Measurements from ENCODE around the gene FKBP15.

DNA sequence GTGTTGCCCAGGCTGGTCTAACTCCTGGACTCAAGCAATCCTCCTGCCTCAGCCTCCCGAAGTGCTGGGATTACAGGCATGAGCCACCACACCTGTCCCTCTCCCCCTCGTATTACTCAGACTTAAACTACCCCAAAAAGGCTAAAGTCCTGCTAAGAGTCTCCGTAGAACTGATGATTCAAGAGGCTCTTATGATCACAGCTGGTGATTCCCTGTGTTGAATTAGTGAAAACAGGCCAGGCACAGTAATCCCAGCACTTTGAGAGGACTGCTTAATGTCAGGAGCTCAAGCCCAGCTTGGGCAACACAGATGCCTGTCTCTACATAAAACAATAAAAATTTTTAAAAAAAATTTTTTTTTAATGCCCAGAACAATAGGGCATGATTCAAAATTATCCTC is 45.1 kb upstream of the FKBP15 start:
- no peak for TF ChIP-seq POLR2A (IDR thresholded peaks at IDR 0.05)
- TF ChIP-seq, protein P1, sequence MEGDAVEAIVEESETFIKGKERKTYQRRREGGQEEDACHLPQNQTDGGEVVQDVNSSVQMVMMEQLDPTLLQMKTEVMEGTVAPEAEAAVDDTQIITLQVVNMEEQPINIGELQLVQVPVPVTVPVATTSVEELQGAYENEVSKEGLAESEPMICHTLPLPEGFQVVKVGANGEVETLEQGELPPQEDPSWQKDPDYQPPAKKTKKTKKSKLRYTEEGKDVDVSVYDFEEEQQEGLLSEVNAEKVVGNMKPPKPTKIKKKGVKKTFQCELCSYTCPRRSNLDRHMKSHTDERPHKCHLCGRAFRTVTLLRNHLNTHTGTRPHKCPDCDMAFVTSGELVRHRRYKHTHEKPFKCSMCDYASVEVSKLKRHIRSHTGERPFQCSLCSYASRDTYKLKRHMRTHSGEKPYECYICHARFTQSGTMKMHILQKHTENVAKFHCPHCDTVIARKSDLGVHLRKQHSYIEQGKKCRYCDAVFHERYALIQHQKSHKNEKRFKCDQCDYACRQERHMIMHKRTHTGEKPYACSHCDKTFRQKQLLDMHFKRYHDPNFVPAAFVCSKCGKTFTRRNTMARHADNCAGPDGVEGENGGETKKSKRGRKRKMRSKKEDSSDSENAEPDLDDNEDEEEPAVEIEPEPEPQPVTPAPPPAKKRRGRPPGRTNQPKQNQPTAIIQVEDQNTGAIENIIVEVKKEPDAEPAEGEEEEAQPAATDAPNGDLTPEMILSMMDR (IDR thresholded peaks at IDR 0.05): no peak

Data from stomach (tissue), 4 donors.